H1 (cell line): ENCODE measurements around the gene PALM. TPM values are rescaled to one million over a fixed set of nuclear protein-coding genes. Genes with fewer than 3 reads are reported as not detected.
"Not testable (repeated sequence)": the region's sequence is repeated elsewhere in the genome, so short reads cannot be mapped to it uniquely, and the experiment has no call there.

ENCODE experiments used
- CTCF ChIA-PET: fragments of 300-600 bp; sonication (Branson Sonifier 250); formaldehyde crosslinking; loops from one replicate; lab custom pipeline; 2021; ENCODE audit not compliant: partially characterized antibody; lab: Charles Lee
- POLR2A ChIA-PET: fragments of 300-600 bp; sonication (Branson Sonifier 250); formaldehyde crosslinking; loops from one replicate; lab custom pipeline; 2021; ENCODE audit warnings: inconsistent platforms; ENCODE audit not compliant: partially characterized antibody; lab: Charles Lee
- DNase-seq, 2 experiments: peaks; one replicate each; pipeline versions ENCODE4 v3.0.0 to v3.0.0-alpha.2; 2010 to 2022; ENCODE audit warnings: low spot score in 2 of 2, low read depth in 1 of 2, mixed read lengths in 1 of 2
- FAIRE-seq: peaks from 2 replicates; lab custom pipeline; 2011; peaks lifted over from hg19 to GRCh38; lab: Jason Lieb, UNC
- H2AFZ ChIP-seq: 2 replicates; pipeline ENCODE4 v1.8.1; 2012; ENCODE audit warnings: low read length, inconsistent platforms
- H2AK5ac ChIP-seq: 2 replicates; pipeline ENCODE4 v1.6.1; 2013; ENCODE audit warnings: low read depth, low read length
- H2BK120ac ChIP-seq: replicated peaks from 2 replicates; pipeline ENCODE3; 2013; ENCODE audit warnings: low read depth, low read length, inconsistent platforms
- H2BK12ac ChIP-seq: 2 replicates; pipeline ENCODE4 v1.6.1; 2013; ENCODE audit warnings: low read depth, low read length
- H2BK15ac ChIP-seq: 2 replicates; pipeline ENCODE4 v1.6.1; 2013; ENCODE audit warnings: low read length
- H2BK20ac ChIP-seq: 2 replicates; pipeline ENCODE4 v1.6.1; 2013; ENCODE audit warnings: low read length
- H2BK5ac ChIP-seq: 2 replicates; pipeline ENCODE4 v1.6.1; 2013; ENCODE audit warnings: low read depth, low read length
- H3K14ac ChIP-seq: 2 replicates; pipeline ENCODE4 v1.6.1; 2013; ENCODE audit warnings: inconsistent platforms; ENCODE audit not compliant: insufficient read length
- H3K18ac ChIP-seq: 2 replicates; pipeline ENCODE4 v1.6.1; 2013; ENCODE audit warnings: low read length; ENCODE audit errors: extremely low read depth
- H3K23ac ChIP-seq: 2 replicates; pipeline ENCODE4 v1.6.1; 2013; ENCODE audit warnings: inconsistent platforms; ENCODE audit not compliant: insufficient read length
- H3K23me2 ChIP-seq: 2 replicates; pipeline ENCODE4 v1.6.1; 2013; ENCODE audit warnings: low read depth, low read length
- H3K27ac ChIP-seq: 2 replicates; pipeline ENCODE4 v1.6.1; 2011; ENCODE audit warnings: low read depth, low read length, inconsistent platforms
- H3K27me3 ChIP-seq, 4 experiments: replicated peaks in 1 of 4; 1 replicate in 1 of 4; 2 replicates in 3 of 4; pipeline versions ENCODE4 v1.6.1 to v1.8.1; 2011 to 2013; ENCODE audit warnings: low read length in 3 of 4, mild to moderate bottlenecking in 3 of 4, inconsistent platforms in 2 of 4, mixed read lengths in 2 of 4, moderate library complexity in 1 of 4; ENCODE audit not compliant: control insufficient read depth in 3 of 4, insufficient read depth in 3 of 4; ENCODE audit errors: extremely low read depth in 1 of 4
- H3K36me3 ChIP-seq, 4 experiments: 2 replicates each; pipeline versions ENCODE4 v1.6.1 to v1.8.1; 2011 to 2013; ENCODE audit warnings: mild to moderate bottlenecking in 4 of 4, low read length in 3 of 4, moderate library complexity in 2 of 4, control low read depth in 1 of 4, inconsistent platforms in 1 of 4; ENCODE audit not compliant: insufficient read depth in 4 of 4, control insufficient read depth in 2 of 4
- H3K4ac ChIP-seq: replicated peaks from 2 replicates; pipeline ENCODE3; 2013; ENCODE audit warnings: low read length, low read depth, mixed read lengths, inconsistent platforms; ENCODE audit not compliant: insufficient read length
- H3K4me1 ChIP-seq, 4 experiments: replicated peaks in 1 of 4; 1 replicate in 1 of 4; 2 replicates in 3 of 4; pipeline versions ENCODE4 v1.6.1 to v1.8.1; 2011 to 2013; ENCODE audit warnings: low read length in 3 of 4, inconsistent platforms in 2 of 4, mixed read lengths in 1 of 4; ENCODE audit not compliant: insufficient read depth in 4 of 4, control insufficient read depth in 3 of 4
- H3K4me2 ChIP-seq, 2 experiments: 2 replicates each; pipeline versions ENCODE4 v1.6.1 to v1.8.1; 2011 to 2013; ENCODE audit warnings: low read depth in 2 of 2, low read length in 2 of 2, control low read depth in 1 of 2, inconsistent platforms in 1 of 2, mild to moderate bottlenecking in 1 of 2; ENCODE audit not compliant: insufficient read depth in 1 of 2
- H3K4me3 ChIP-seq, 4 experiments: fragments of 200-600, 300-600 bp in 1 of 4; sonication (generic), shearing (Covaris generic), sonication (Bioruptor Twin) in 1 of 4; 2 replicates each; pipeline versions ENCODE4 v1.5.1 to v1.8.1; 2011 to 2016; ENCODE audit warnings: low read length in 4 of 4, low read depth in 3 of 4, control low read depth in 2 of 4, inconsistent platforms in 2 of 4, mild to moderate bottlenecking in 2 of 4, mixed read lengths in 1 of 4, moderate library complexity in 1 of 4; ENCODE audit not compliant: insufficient read depth in 2 of 4; ENCODE audit errors: extremely low read depth in 1 of 4
- H3K56ac ChIP-seq: replicated peaks from 2 replicates; pipeline ENCODE3; 2013; ENCODE audit warnings: low read depth, mild to moderate bottlenecking, mixed read lengths, low read length, inconsistent platforms; ENCODE audit not compliant: insufficient read length
- H3K79me1 ChIP-seq: 2 replicates; pipeline ENCODE4 v1.6.1; 2013; ENCODE audit warnings: low read depth, low read length, control low read depth
- H3K79me2 ChIP-seq, 2 experiments: 2 replicates each; pipeline versions ENCODE4 v1.6.1 to v1.8.1; 2012 to 2013; ENCODE audit warnings: low read length in 2 of 2, mild to moderate bottlenecking in 2 of 2, inconsistent platforms in 1 of 2; ENCODE audit not compliant: insufficient read depth in 2 of 2, control insufficient read depth in 1 of 2
- H3K9ac ChIP-seq, 4 experiments: replicated peaks in 1 of 4; 1 replicate in 1 of 4; 2 replicates in 3 of 4; pipeline versions ENCODE4 v1.6.1 to v1.8.1; 2011 to 2013; ENCODE audit warnings: low read depth in 3 of 4, low read length in 3 of 4, control low read depth in 2 of 4, mild to moderate bottlenecking in 2 of 4, moderate library complexity in 2 of 4, inconsistent platforms in 1 of 4; ENCODE audit errors: extremely low read depth in 1 of 4
- H3K9me3 ChIP-seq, 2 experiments: 2 replicates each; pipeline versions ENCODE4 v1.6.1 to v1.8.1; 2012 to 2013; ENCODE audit warnings: mild to moderate bottlenecking in 2 of 2, moderate library complexity in 2 of 2, control low read depth in 1 of 2, inconsistent platforms in 1 of 2, low read depth in 1 of 2, low read length in 1 of 2, mixed read lengths in 1 of 2; ENCODE audit not compliant: insufficient read depth in 2 of 2
- H4K20me1 ChIP-seq, 2 experiments: replicated peaks in 1 of 2; 2 replicates each; pipeline versions ENCODE3 to v1.8.1; 2011 to 2013; ENCODE audit warnings: inconsistent platforms in 2 of 2, low read length in 2 of 2, mild to moderate bottlenecking in 1 of 2; ENCODE audit not compliant: insufficient read depth in 2 of 2, control insufficient read depth in 1 of 2
- H4K5ac ChIP-seq: 2 replicates; pipeline ENCODE4 v1.6.1; 2013; ENCODE audit warnings: low read length, low read depth, mixed read lengths, inconsistent platforms; ENCODE audit not compliant: insufficient read length
- H4K8ac ChIP-seq: 2 replicates; pipeline ENCODE4 v1.8.0; 2013; ENCODE audit warnings: mild to moderate bottlenecking, moderate library complexity, low read length, inconsistent platforms; ENCODE audit not compliant: insufficient read depth; ENCODE audit errors: extremely low read depth
- H4K91ac ChIP-seq: replicated peaks from 2 replicates; pipeline ENCODE3; 2013; ENCODE audit warnings: low read length, mixed read lengths, inconsistent platforms; ENCODE audit not compliant: insufficient read length
- WGBS, 2 experiments: shearing (Covaris generic) in 1 of 2; methylation state at CpG; one replicate each; pipeline versions ENCODE4 v1.1.6 to v1.1.7; 2013 to 2015; ENCODE audit warnings: low lambda C conversion rate in 2 of 2, mixed read lengths in 2 of 2, inconsistent platforms in 1 of 2, low coverage in 1 of 2, missing lambda C conversion rate in 1 of 2; ENCODE audit not compliant: insufficient replicate concordance in 2 of 2, insufficient coverage in 1 of 2, insufficient read length in 1 of 2; ENCODE audit errors: extremely low coverage in 1 of 2, missing lambda C conversion rate in 1 of 2; 5-methylcytosine and 5-hydroxymethylcytosine counted together
- polyA plus RNA-seq, 7 experiments: library from polyadenylated mRNA; depleted of rRNA in 3 of 7; stranded (reverse) in 5 of 7; unstranded in 2 of 7; fragments of >200 nt in 5 of 7; fragments of 200-250 nt in 2 of 7; gene quantifications; 1 replicate in 5 of 7; 2 replicates in 1 of 7; 4 replicates in 1 of 7; pipeline versions ENCODE4 v1.2.1 to v1.2.3, GENCODE V29; 2011 to 2013; ENCODE audit warnings: missing spikeins in 2 of 7, mixed read lengths in 2 of 7
- total RNA-seq: library from RNA; stranded (reverse); fragmentation: NEBNext Ultra II Directional; extraction: Animal tissue kit (Norgen Biotek cat#: 25700); gene quantifications from 2 replicates; pipeline ENCODE4 v1.2.1, GENCODE V29; 2021

Gene PALM
- total and polyA plus RNA-seq, 2 of the 8 experiments (the other 6 are each of a cell fraction or from before 2014, with no cell fraction given) = 5.7 to 16.5 TPM

DNA sequence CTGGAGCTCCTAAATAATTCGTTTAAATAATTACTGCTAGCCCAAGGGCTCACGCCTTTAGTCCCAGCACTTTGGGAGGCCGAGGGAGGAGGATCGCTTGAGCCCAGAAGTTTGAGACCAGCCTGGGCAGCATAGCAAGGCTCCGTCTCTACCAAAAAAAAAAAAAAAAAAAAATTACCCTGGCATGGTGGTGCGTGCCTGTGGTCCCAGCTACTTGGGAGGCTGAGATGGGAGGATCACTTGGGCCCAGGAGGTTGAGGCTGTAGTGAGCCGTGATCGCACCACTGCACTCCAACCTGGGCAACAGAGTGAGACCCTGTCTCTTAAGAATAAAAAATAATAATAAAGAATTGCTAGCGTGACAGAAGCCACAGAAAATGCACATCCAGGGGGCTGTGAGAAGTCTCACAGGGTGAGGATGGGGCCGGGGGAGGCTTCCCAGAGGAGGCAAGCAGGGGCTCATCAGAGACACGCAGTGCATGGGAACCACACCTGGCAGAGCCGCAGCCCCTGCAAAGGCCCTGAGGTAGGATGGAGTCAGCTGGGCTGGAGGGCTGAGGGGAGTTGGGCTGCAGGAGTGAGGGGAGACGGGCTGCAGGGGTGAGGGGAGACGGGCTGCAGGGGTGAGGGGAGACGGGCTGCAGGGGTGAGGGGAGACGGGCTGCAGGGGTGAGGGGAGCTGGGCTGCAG is 32.2 kb downstream of the PALM start:
- CTCF ChIA-PET = interaction anchor here (0.7 to 2.7 kb wide), 17 partner anchors 8 to 1735 kb away, joined by 3 to 17 read pairs (median 3); partner anchors contain the start of genes FSTL3 and PALM
- not testable (repeated sequence) for H4K20me1 ChIP-seq, H2BK20ac ChIP-seq, H4K91ac ChIP-seq, FAIRE-seq, H2BK12ac ChIP-seq, H3K56ac ChIP-seq, H3K4me2 ChIP-seq, H3K27ac ChIP-seq, H3K4ac ChIP-seq, H4K5ac ChIP-seq, H3K27me3 ChIP-seq, H3K9me3 ChIP-seq, H3K79me1 ChIP-seq, H3K23me2 ChIP-seq, H3K79me2 ChIP-seq, H3K23ac ChIP-seq, H2BK120ac ChIP-seq, H3K36me3 ChIP-seq, H2BK5ac ChIP-seq, DNase-seq, H2AFZ ChIP-seq, H3K4me3 ChIP-seq, H4K8ac ChIP-seq, H2AK5ac ChIP-seq, H2BK15ac ChIP-seq, H3K18ac ChIP-seq, H3K14ac ChIP-seq, H3K9ac ChIP-seq, H3K4me1 ChIP-seq
- 91% methylated on average over 10 of the region's 16 CpGs; no CpG with 5 or more reads in 1 of the 2 experiments for WGBS, 2 experiments
- POLR2A ChIA-PET = interaction anchor here (1.2 to 2.4 kb wide), 4 partner anchors 9 to 57 kb away, joined by 3 to 7 read pairs (median 3); no protein-coding TSS in a partner anchor
